ENCODE measurements around the gene HRG.

HRG gene

DNA sequence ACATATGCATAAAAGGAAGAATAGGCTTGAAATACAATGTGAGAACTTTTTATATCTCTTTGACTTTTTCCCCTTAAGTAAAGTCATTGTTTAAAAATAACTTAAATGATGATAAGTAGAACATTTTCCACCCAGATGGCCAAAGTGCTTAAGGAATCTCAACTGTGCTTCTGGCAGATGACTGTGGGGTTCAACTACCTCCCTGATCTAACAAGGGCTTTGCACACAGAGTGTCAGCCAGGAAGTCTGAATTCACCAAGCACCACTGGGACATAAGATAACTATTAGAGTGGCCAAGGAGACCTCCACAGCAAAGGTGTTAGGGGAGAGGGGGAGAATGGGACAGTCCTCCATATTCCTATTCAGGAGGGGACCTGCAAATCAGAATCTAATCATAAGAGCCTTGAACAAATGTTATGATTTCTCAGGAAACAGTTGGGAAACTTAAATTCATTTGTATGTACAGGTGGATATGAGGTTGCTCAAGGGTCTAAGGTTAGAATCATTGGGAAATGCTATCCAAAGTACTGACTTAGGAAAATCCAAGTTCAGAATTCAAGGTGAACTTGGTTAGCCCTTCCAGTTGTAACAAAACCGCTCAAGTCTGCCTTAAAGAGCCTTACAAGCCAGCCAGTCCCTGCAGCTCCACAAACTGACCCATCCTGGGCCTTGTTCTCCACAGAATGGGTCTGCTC is 25.9 kb upstream of the HRG start, which contains the start of gene FETUB:
Gene FETUB (plus strand): TSS at position 622 of the 695 bp plus-strand sequence. CDS start 62 bp downstream, at position 684.
- peaks cover 25% of the 10 kb centered on the region for H3K4me1 ChIP-seq (ENCODE audit: control insufficient read depth, insufficient read depth, low read length)
- no peak within 1 kb of the TSS for H3K27ac ChIP-seq (ENCODE audit: low read depth, low read length)
- H3K27me3 ChIP-seq (ENCODE audit: control insufficient read depth, insufficient read depth, low read length): no peaks in the 10 kb centered on the region
- no peak within 1 kb of the TSS for H3K9ac ChIP-seq (ENCODE audit: low read depth, low read length)
- H3K4me3 ChIP-seq (ENCODE audit: low read depth, low read length): no peak within 1 kb of the TSS
- no peaks in the 10 kb centered on the region for H3K36me3 ChIP-seq (ENCODE audit: control insufficient read depth, insufficient read depth, low read length)
- H3K9me3 ChIP-seq (ENCODE audit: control insufficient read depth, insufficient read depth, low read length): no peaks in the 10 kb centered on the region

DNA sequence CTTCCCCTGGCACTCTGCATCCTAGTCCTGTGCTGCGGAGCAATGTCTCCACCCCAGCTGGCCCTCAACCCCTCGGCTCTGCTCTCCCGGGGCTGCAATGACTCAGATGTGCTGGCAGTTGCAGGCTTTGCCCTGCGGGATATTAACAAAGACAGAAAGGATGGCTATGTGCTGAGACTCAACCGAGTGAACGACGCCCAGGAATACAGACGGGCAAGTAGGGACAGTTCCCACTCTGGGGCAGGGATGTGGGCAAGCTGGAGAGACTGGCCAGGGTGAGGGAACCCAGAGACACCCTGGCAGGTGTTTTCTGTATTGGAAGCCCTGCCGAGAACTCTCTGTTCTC is 25.4 kb upstream of the HRG start:
- H3K27me3 ChIP-seq (ENCODE audit: control insufficient read depth, insufficient read depth, low read length): no peaks in the 10 kb centered on the region
- no peak overlapping the region for H3K4me3 ChIP-seq (ENCODE audit: low read depth, low read length)
- peaks cover 25% of the 10 kb centered on the region for H3K4me1 ChIP-seq (ENCODE audit: control insufficient read depth, insufficient read depth, low read length)
- H3K27ac ChIP-seq (ENCODE audit: low read depth, low read length): no peak overlapping the region
- H3K36me3 ChIP-seq (ENCODE audit: control insufficient read depth, insufficient read depth, low read length): no peaks in the 10 kb centered on the region
- H3K9ac ChIP-seq (ENCODE audit: low read depth, low read length): no peak overlapping the region
- no peaks in the 10 kb centered on the region for H3K9me3 ChIP-seq (ENCODE audit: control insufficient read depth, insufficient read depth, low read length)

DNA sequence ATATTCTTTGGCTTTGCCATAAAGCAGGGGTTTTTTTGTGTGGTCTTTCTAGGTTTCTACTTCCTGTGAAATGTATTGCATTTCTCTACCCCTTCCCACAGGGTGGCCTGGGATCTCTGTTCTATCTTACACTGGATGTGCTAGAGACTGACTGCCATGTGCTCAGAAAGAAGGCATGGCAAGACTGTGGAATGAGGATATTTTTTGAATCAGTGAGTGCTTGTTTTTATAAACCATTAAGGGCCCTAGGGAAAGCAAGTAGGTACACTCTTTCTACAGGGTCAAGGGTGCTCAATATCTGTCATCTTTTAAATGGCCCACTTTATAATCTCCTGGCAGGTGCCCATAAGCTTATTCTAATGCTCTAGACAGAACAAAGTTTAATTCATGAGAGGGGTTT is 24.9 kb upstream of the HRG start:
- H3K36me3 ChIP-seq (ENCODE audit: control insufficient read depth, insufficient read depth, low read length): no peaks in the 10 kb centered on the region
- no peaks in the 10 kb centered on the region for H3K27me3 ChIP-seq (ENCODE audit: control insufficient read depth, insufficient read depth, low read length)
- H3K9ac ChIP-seq (ENCODE audit: low read depth, low read length): no peak overlapping the region
- H3K9me3 ChIP-seq (ENCODE audit: control insufficient read depth, insufficient read depth, low read length): no peaks in the 10 kb centered on the region
- no peak overlapping the region for H3K27ac ChIP-seq (ENCODE audit: low read depth, low read length)
- peaks cover 25% of the 10 kb centered on the region for H3K4me1 ChIP-seq (ENCODE audit: control insufficient read depth, insufficient read depth, low read length)
- H3K4me3 ChIP-seq (ENCODE audit: low read depth, low read length): no peak overlapping the region

DNA sequence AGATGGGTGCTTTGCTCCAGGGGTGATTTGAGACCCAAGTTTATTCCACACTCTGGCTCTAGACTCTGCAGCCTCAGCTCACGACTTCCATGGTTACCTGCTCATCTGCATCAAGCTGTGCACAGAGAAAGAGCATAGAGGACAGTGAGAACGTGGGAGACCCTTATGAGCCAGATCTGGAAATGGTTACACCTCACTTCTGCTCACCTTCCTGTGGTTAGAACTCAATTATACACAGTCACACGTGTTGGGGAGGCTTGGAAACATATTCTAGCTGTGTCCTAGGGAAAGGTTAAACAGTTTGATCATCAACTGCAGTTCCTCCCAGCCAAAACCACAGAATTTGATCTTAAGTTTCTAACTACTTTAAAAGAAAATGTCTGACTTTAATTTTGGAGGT is 23.8 kb upstream of the HRG start:
- peaks cover 25% of the 10 kb centered on the region for H3K4me1 ChIP-seq (ENCODE audit: control insufficient read depth, insufficient read depth, low read length)
- no peaks in the 10 kb centered on the region for H3K36me3 ChIP-seq (ENCODE audit: control insufficient read depth, insufficient read depth, low read length)
- no peak overlapping the region for H3K27ac ChIP-seq (ENCODE audit: low read depth, low read length)
- no peaks in the 10 kb centered on the region for H3K27me3 ChIP-seq (ENCODE audit: control insufficient read depth, insufficient read depth, low read length)
- no peak overlapping the region for H3K9ac ChIP-seq (ENCODE audit: low read depth, low read length)
- no peak overlapping the region for H3K4me3 ChIP-seq (ENCODE audit: low read depth, low read length)
- no peaks in the 10 kb centered on the region for H3K9me3 ChIP-seq (ENCODE audit: control insufficient read depth, insufficient read depth, low read length)

DNA sequence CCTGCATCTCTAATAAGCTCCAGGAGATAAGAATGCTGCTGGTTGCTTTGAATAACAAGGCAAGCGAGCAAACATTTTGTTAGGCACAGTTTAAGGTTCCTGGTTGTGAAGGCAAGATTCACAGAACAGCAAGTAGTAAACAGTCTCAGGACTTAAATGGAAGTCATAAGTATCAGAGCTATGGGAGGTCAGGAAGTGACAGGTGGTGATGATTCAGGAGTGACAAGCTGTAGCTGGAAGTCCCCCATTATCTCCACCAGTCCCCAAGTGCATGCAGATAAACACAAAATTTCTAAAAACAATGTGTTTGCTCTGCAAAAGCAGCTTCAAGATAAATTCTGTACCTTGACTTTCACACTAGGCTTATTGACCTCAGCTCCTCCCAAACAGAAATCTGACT is 22.3 kb upstream of the HRG start:
- H3K27ac ChIP-seq (ENCODE audit: low read depth, low read length): peak overlapping the region; percentile 71
- H3K4me3 ChIP-seq (ENCODE audit: low read depth, low read length): no peak overlapping the region
- H3K9me3 ChIP-seq (ENCODE audit: control insufficient read depth, insufficient read depth, low read length): no peaks in the 10 kb centered on the region
- H3K4me1 ChIP-seq (ENCODE audit: control insufficient read depth, insufficient read depth, low read length): peaks cover 25% of the 10 kb centered on the region
- H3K36me3 ChIP-seq (ENCODE audit: control insufficient read depth, insufficient read depth, low read length): no peaks in the 10 kb centered on the region
- no peaks in the 10 kb centered on the region for H3K27me3 ChIP-seq (ENCODE audit: control insufficient read depth, insufficient read depth, low read length)
- H3K9ac ChIP-seq (ENCODE audit: low read depth, low read length): no peak overlapping the region

DNA sequence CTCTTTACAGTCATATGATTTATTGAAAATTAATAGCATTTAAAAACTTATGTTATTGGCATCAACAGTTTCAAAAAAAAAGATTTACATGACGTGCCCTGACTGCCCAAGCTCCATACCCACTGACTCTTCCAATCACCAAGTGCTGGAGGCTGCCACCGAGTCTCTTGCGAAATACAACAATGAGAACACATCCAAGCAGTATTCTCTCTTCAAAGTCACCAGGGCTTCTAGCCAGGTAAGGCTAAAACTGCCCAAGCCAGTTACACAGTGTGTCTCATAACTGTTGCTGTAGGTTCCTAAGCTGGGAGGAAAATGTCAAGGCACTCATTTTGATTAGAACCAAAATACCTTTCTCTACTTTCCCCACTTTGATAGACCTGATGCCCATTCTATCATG is 21.1 kb upstream of the HRG start:
- H3K4me1 ChIP-seq (ENCODE audit: control insufficient read depth, insufficient read depth, low read length): peaks cover 25% of the 10 kb centered on the region
- H3K27me3 ChIP-seq (ENCODE audit: control insufficient read depth, insufficient read depth, low read length): no peaks in the 10 kb centered on the region
- no peaks in the 10 kb centered on the region for H3K36me3 ChIP-seq (ENCODE audit: control insufficient read depth, insufficient read depth, low read length)
- H3K4me3 ChIP-seq (ENCODE audit: low read depth, low read length): no peak overlapping the region
- H3K9me3 ChIP-seq (ENCODE audit: control insufficient read depth, insufficient read depth, low read length): no peaks in the 10 kb centered on the region
- H3K9ac ChIP-seq (ENCODE audit: low read depth, low read length): no peak overlapping the region
- no peak overlapping the region for H3K27ac ChIP-seq (ENCODE audit: low read depth, low read length)

DNA sequence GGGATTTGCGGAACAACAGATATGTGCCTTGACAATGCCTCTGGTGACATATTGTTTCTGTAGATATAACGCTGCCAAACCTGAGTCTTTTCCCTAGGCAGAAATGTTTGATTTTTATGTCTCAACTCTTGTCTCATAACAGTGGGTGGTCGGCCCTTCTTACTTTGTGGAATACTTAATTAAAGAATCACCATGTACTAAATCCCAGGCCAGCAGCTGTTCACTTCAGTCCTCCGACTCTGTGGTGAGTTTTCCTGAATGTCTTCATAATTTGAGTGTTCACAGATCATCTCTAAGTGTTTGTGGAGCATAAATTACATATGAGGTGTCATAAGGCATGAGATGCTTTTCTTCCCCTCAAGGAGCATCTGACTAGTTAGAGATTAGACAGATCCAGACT is 19.7 kb upstream of the HRG start:
- H3K9ac ChIP-seq (ENCODE audit: low read depth, low read length): no peak overlapping the region
- no peak overlapping the region for H3K4me3 ChIP-seq (ENCODE audit: low read depth, low read length)
- no peaks in the 10 kb centered on the region for H3K36me3 ChIP-seq (ENCODE audit: control insufficient read depth, insufficient read depth, low read length)
- H3K4me1 ChIP-seq (ENCODE audit: control insufficient read depth, insufficient read depth, low read length): peaks cover 15% of the 10 kb centered on the region
- no peaks in the 10 kb centered on the region for H3K27me3 ChIP-seq (ENCODE audit: control insufficient read depth, insufficient read depth, low read length)
- H3K9me3 ChIP-seq (ENCODE audit: control insufficient read depth, insufficient read depth, low read length): no peaks in the 10 kb centered on the region
- no peak overlapping the region for H3K27ac ChIP-seq (ENCODE audit: low read depth, low read length)

DNA sequence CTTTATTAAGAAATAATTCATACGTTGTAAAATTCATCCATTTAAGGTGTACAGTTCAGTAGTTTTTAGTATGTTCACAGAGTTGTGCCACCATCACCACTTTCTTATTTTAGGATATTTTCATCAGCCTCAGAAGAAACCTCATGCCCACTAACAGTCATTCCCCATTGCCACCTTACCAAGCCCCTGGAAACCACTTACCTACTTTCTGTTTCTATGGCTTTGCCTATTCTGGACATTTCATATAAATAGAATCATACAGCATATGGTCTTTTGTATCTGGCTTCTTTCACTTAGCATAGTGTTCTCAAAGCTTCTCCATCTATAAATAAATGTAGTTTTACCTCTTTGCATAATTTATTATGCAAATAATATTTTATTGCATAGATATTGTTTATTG is 19.0 kb upstream of the HRG start:
- Histone ChIP-seq H3K27ac (ENCODE audit: low read depth, low read length) (no peak overlapping the region), H3K27me3 (ENCODE audit: control insufficient read depth, insufficient read depth, low read length) (no peaks in the 10 kb centered on the region), H3K9ac (ENCODE audit: low read depth, low read length) (no peak overlapping the region), H3K4me1 (ENCODE audit: control insufficient read depth, insufficient read depth, low read length) (peaks cover 12% of the 10 kb centered on the region), H3K36me3 (ENCODE audit: control insufficient read depth, insufficient read depth, low read length) (no peaks in the 10 kb centered on the region), H3K9me3 (ENCODE audit: control insufficient read depth, insufficient read depth, low read length) (no peaks in the 10 kb centered on the region), H3K4me3 (ENCODE audit: low read depth, low read length) (no peak overlapping the region)

DNA sequence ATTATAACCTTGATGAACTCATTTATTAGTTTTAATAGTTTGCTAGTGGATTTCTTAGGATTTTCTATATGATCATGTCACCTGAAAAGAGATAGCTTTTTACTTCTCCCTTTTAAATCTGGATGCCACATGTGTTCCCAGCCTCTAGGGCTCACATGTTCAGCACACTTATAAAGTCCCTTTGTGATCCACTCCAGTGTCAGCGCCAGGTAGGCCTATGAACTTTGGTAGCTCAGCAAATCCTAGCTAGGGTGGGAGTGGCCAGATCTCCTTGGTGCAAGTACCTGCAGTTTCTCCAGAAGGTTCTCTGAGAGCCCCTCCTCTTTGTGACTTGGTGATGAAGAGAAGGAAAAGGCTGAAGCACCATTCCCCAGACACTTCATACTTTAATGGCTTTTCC is 17.0 kb upstream of the HRG start:
- Histone ChIP-seq H3K9me3 (ENCODE audit: control insufficient read depth, insufficient read depth, low read length) (no peaks in the 10 kb centered on the region), H3K36me3 (ENCODE audit: control insufficient read depth, insufficient read depth, low read length) (no peaks in the 10 kb centered on the region), H3K4me3 (ENCODE audit: low read depth, low read length) (no peak overlapping the region), H3K27me3 (ENCODE audit: control insufficient read depth, insufficient read depth, low read length) (no peaks in the 10 kb centered on the region), H3K9ac (ENCODE audit: low read depth, low read length) (no peak overlapping the region), H3K4me1 (ENCODE audit: control insufficient read depth, insufficient read depth, low read length) (no peaks in the 10 kb centered on the region; the same call in 1 of the 2 replicates), H3K27ac (ENCODE audit: low read depth, low read length) (no peak overlapping the region)

DNA sequence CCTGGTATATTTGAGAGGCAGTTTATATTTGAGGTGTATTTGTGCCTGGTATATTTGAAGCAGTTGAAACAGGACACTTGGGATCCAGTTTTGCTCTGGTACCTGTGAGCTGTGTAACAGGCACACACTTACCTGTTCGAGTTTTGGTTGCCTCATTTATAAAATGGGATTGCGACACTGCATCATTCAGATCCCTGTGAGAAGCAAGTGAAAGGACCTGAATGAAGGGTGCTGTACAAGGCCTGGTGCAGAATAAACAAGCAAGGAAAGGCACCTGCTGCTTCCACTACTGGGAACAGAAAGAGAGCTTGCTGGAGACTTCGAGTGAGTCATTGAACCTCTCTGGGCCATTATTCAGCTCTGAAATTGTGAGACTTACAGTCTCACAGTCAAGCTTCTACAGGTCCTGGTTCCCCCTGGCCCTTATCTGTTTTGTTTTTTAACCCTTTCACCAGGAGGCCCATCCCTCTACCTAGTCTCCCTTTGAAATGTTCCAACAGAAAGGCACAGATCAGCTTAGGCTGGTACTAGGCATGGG is 14.1 kb upstream of the HRG start:
- H3K36me3 ChIP-seq (ENCODE audit: control insufficient read depth, insufficient read depth, low read length): no peaks in the 10 kb centered on the region
- no peaks in the 10 kb centered on the region for H3K27me3 ChIP-seq (ENCODE audit: control insufficient read depth, insufficient read depth, low read length)
- peaks cover 12% of the 10 kb centered on the region for H3K4me1 ChIP-seq (ENCODE audit: control insufficient read depth, insufficient read depth, low read length)
- H3K9me3 ChIP-seq (ENCODE audit: control insufficient read depth, insufficient read depth, low read length): no peaks in the 10 kb centered on the region
- H3K9ac ChIP-seq (ENCODE audit: low read depth, low read length): no peak overlapping the region
- no peak overlapping the region for H3K27ac ChIP-seq (ENCODE audit: low read depth, low read length)
- no peak overlapping the region for H3K4me3 ChIP-seq (ENCODE audit: low read depth, low read length)

DNA sequence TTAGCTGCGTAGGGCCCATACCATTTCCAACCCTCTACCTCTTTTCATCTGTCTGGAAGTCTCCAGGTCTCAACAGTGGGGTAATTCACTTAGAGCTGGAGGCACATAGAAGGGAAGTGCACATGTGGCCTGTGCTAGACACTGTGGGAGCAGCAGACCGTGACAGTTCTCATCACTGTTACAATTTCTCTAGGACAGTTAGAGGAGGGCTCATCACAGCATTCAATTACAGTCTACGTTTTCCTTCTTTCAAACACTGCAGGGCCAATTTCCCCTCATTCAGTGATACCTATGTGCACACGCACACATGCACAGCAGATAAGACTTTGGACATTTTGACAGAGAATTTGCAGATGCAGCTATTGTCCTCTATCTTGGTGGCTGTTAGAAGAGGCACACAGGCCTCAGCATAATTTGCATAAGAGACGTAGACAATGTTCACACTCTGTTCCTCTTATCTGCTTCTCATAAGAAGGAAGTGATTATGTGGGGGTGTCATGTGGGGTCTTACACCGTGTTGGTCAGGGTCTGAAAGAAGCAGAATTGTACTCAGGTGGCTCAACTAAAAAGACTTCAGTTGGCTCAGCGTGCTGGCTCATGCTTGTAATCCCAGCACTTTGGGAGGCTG is 12.6 kb upstream of the HRG start:
- Histone ChIP-seq H3K27me3 (ENCODE audit: control insufficient read depth, insufficient read depth, low read length) (no peaks in the 10 kb centered on the region), H3K4me1 (ENCODE audit: control insufficient read depth, insufficient read depth, low read length) (peaks cover 12% of the 10 kb centered on the region), H3K36me3 (ENCODE audit: control insufficient read depth, insufficient read depth, low read length) (no peaks in the 10 kb centered on the region), H3K9me3 (ENCODE audit: control insufficient read depth, insufficient read depth, low read length) (no peaks in the 10 kb centered on the region; the same call in 1 of the 2 replicates), H3K27ac (ENCODE audit: low read depth, low read length) (no peak overlapping the region), H3K4me3 (ENCODE audit: low read depth, low read length) (no peak overlapping the region), H3K9ac (ENCODE audit: low read depth, low read length) (no peak overlapping the region)
